Endodermal cell (in vitro differentiated cells): ENCODE results near the gene ADGRD2. TPM values are rescaled to one million over a fixed set of nuclear protein-coding genes. Genes with fewer than 3 reads are reported as not detected.

Experiments used
- DNase-seq: peaks from one replicate; pipeline ENCODE4 v3.0.0-alpha.2; 2017
- H3K27ac ChIP-seq: 2 replicates; pipeline ENCODE4 v1.5.1; 2013; ENCODE audit warnings: mild to moderate bottlenecking, low read depth, low read length, moderate library complexity
- H3K27me3 ChIP-seq: 2 replicates; pipeline ENCODE4 v1.6.1; 2013; ENCODE audit warnings: mild to moderate bottlenecking, low read length, moderate library complexity; ENCODE audit not compliant: insufficient read depth, control insufficient read depth, poor library complexity, severe bottlenecking
- H3K36me3 ChIP-seq: 2 replicates; pipeline ENCODE4 v1.7.0; 2013; ENCODE audit warnings: mild to moderate bottlenecking, low read length, moderate library complexity; ENCODE audit not compliant: control insufficient read depth, insufficient read depth
- H3K4me1 ChIP-seq: one replicate; pipeline ENCODE4 v1.7.0; 2013; ENCODE audit warnings: low read length; ENCODE audit not compliant: control insufficient read depth, insufficient read depth
- H3K4me3 ChIP-seq: 2 replicates; pipeline ENCODE4 v1.5.1; 2013; ENCODE audit warnings: mild to moderate bottlenecking, low read length, moderate library complexity
- H3K9ac ChIP-seq: 2 replicates; pipeline ENCODE4 v1.6.1; 2013; ENCODE audit warnings: mild to moderate bottlenecking, low read length, moderate library complexity; ENCODE audit not compliant: poor library complexity, severe bottlenecking; ENCODE audit errors: extremely low read depth
- H3K9me3 ChIP-seq: 2 replicates; pipeline ENCODE4 v1.6.1; 2013; ENCODE audit warnings: mild to moderate bottlenecking, low read length, moderate library complexity; ENCODE audit not compliant: control insufficient read depth
- H3K27ac Mint-ChIP-seq: 2 replicates; pipeline ENCODE4 v1.8.0; 2020; ENCODE audit warnings: mixed read lengths
- H3K27me3 Mint-ChIP-seq: 2 replicates; pipeline ENCODE4 v1.8.0; 2021; ENCODE audit warnings: mild to moderate bottlenecking, mixed read lengths; ENCODE audit not compliant: insufficient read depth
- H3K36me3 Mint-ChIP-seq: 2 replicates; pipeline ENCODE4 v1.8.0; 2020; ENCODE audit warnings: low read depth, mixed read lengths
- H3K4me1 Mint-ChIP-seq: 2 replicates; pipeline ENCODE4 v1.8.0; 2020; ENCODE audit warnings: mixed read lengths
- H3K4me3 Mint-ChIP-seq: 2 replicates; pipeline ENCODE4 v1.8.0; 2020; ENCODE audit warnings: mild to moderate bottlenecking, moderate library complexity, mixed read lengths
- H3K9me3 Mint-ChIP-seq: 2 replicates; pipeline ENCODE4 v1.8.0; 2020; ENCODE audit warnings: mild to moderate bottlenecking, mixed read lengths
- WGBS, 2 experiments: methylation state at CpG; one replicate each; pipeline versions ENCODE4 v1.1.5 to v1.1.7; 2013; ENCODE audit warnings: missing lambda C conversion rate in 2 of 2, mixed read lengths in 1 of 2; ENCODE audit not compliant: insufficient coverage in 1 of 2, insufficient read length in 1 of 2; 5-methylcytosine and 5-hydroxymethylcytosine counted together
- total RNA-seq, 2 donors: library from RNA; stranded (reverse); fragmentation: NEBNext Ultra II Directional in 1 of 2; extraction: Animal tissue kit (Norgen Biotek cat#: 25700) in 1 of 2; gene quantifications; 2 replicates in 1 of 2; 3 replicates in 1 of 2; pipeline ENCODE4 v1.2.1, GENCODE V29; 2021
- TF ChIP-seq, protein P1 (sequence below): fragments of 200-600 bp; sonication (generic); conservative IDR thresholded peaks from 2 replicates; pipeline ENCODE4 v1.5.0; 2021; ENCODE audit warnings: antibody characterized with exemption, mild to moderate bottlenecking

The ADGRD2 gene
- total RNA-seq, 2 donors from 2014 or later = 0.33 to 0.40 TPM

DNA sequence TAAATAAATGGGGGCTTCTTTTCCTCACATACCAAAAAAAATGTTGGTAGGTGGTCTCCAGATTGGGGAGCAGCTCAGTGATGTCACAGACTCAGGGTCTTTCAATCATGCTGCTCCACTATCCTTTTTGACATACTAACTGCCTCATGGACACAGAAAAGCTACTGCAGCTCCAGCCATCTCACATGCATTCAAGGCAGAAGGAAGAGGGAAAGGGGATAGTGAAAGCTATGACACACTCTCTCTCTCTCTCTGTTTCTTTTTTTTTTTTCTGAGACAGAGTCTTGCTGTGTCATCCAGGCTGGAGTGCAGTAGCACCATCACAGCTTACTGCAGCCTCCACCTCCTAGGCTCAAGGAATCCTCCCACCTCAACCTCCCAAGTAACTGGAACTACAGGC lies 7.9 kb upstream of the ADGRD2 start:
- Histone ChIP-seq H3K36me3 (no peaks in the 10 kb centered on the region), H3K27ac (no peak overlapping the region), H3K9me3 (no peaks in the 10 kb centered on the region), H3K27me3 (no peaks in the 10 kb centered on the region), H3K4me3 (no peak overlapping the region), H3K4me1 (no peaks in the 10 kb centered on the region), H3K9ac (no peak overlapping the region)
- peaks cover 19% of the 10 kb centered on the region for H3K27me3 Mint-ChIP-seq
- no peak overlapping the region for H3K4me3 Mint-ChIP-seq
- H3K4me1 Mint-ChIP-seq = peaks cover 2% of the 10 kb centered on the region
- DNase-seq = no peak
- H3K9me3 Mint-ChIP-seq = no peaks in the 10 kb centered on the region
- no peaks in the 10 kb centered on the region for H3K36me3 Mint-ChIP-seq
- H3K27ac Mint-ChIP-seq = no peak overlapping the region
- TF ChIP-seq, protein P1, sequence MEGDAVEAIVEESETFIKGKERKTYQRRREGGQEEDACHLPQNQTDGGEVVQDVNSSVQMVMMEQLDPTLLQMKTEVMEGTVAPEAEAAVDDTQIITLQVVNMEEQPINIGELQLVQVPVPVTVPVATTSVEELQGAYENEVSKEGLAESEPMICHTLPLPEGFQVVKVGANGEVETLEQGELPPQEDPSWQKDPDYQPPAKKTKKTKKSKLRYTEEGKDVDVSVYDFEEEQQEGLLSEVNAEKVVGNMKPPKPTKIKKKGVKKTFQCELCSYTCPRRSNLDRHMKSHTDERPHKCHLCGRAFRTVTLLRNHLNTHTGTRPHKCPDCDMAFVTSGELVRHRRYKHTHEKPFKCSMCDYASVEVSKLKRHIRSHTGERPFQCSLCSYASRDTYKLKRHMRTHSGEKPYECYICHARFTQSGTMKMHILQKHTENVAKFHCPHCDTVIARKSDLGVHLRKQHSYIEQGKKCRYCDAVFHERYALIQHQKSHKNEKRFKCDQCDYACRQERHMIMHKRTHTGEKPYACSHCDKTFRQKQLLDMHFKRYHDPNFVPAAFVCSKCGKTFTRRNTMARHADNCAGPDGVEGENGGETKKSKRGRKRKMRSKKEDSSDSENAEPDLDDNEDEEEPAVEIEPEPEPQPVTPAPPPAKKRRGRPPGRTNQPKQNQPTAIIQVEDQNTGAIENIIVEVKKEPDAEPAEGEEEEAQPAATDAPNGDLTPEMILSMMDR = no peak

DNA sequence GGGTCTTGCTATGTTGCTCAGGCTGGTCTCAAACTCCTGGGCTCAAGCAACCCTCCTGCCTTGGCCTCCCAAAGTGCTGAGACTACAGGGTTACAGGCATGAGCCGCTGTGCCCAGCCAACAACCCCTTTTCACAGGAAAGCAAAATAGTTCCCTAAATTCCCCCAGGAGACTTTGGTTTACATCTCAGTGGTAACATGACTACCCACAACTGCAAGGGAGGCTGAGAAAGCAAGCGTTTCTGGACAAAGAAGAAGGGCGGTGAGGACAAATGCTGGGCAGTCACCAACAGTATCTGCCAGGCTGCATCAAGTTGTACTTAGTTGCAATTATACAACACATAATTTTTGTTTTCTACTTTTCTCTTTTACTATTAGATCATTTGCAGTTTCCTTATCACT lies 7.4 kb upstream of the ADGRD2 start:
- H3K4me3 ChIP-seq = no peak overlapping the region
- Mint-ChIP-seq H3K9me3 (no peaks in the 10 kb centered on the region), H3K27ac (no peak overlapping the region), H3K4me3 (no peak overlapping the region), H3K36me3 (no peaks in the 10 kb centered on the region), H3K27me3 (peaks cover 19% of the 10 kb centered on the region), H3K4me1 (peaks cover 2% of the 10 kb centered on the region)
- DNase-seq = no peak
- H3K9ac ChIP-seq = no peak overlapping the region
- H3K9me3 ChIP-seq = no peaks in the 10 kb centered on the region
- no peaks in the 10 kb centered on the region for H3K27me3 ChIP-seq
- H3K27ac ChIP-seq = no peak overlapping the region
- no peaks in the 10 kb centered on the region for H3K4me1 ChIP-seq
- no peaks in the 10 kb centered on the region for H3K36me3 ChIP-seq
- TF ChIP-seq, protein P1 = no peak
- 81 to 87% methylated on average over 2 to 3 of the region's 3 CpGs for WGBS, 2 experiments

DNA sequence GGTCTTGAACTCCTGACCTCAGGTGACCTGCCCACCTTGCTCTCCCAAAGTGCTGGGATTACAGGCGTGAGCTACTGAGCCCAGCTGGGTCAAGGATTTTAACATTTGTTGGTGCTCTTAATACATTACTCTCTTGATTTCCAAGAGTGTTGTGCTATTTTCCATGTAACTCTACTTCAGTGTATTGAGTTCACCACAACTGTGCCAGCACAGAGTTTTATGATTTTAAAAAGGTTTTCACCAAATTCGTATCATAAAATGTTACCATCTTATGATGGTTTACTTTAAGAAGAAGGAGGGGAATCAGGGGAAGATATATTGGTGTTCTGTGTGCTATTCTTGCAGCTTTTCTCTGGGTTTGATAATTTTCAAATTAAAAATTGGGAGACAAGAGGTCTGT lies 6.6 kb upstream of the ADGRD2 start:
- WGBS, 2 experiments = 88 to 100% methylated on average over 2 of the region's 2 CpGs
- no peak for DNase-seq
- peaks cover 15% of the 10 kb centered on the region for H3K27me3 Mint-ChIP-seq
- no peak overlapping the region for H3K4me3 ChIP-seq
- no peaks in the 10 kb centered on the region for H3K27me3 ChIP-seq
- TF ChIP-seq, protein P1 = no peak
- H3K4me3 Mint-ChIP-seq = no peak overlapping the region
- H3K4me1 ChIP-seq = no peaks in the 10 kb centered on the region
- H3K36me3 ChIP-seq = no peaks in the 10 kb centered on the region
- H3K9me3 ChIP-seq = no peaks in the 10 kb centered on the region
- H3K4me1 Mint-ChIP-seq = peaks cover 2% of the 10 kb centered on the region
- H3K9ac ChIP-seq = no peak overlapping the region
- H3K36me3 Mint-ChIP-seq = no peaks in the 10 kb centered on the region
- no peak overlapping the region for H3K27ac Mint-ChIP-seq
- no peak overlapping the region for H3K27ac ChIP-seq
- no peaks in the 10 kb centered on the region for H3K9me3 Mint-ChIP-seq
